Fibroblast of upper back skin (primary cell): Measurements from ENCODE around the gene FBN1.

Source experiments
- DNase-seq: peaks from one replicate; pipeline ENCODE4 v3.0.0-alpha.2; 2013

FBN1 gene

DNA sequence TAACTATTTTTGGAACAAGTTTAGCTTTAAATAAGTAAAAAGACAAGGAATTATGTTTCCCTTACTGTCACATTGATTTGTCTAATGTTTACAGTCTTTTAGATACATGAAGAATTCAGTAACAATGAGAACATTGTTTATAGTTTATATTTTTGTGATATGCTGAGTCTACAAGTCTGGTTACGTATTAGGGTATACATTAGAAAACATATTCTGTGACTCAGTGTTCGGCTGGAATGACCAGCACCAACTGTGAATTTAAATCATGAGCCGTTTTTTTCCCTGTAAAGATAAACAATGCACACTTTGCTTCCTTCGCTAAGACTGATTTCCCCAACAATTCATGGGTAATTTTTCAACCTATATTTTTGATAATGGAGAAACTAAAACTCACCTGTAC, 182.8 kb downstream of the FBN1 start:
- no peak for DNase-seq

DNA sequence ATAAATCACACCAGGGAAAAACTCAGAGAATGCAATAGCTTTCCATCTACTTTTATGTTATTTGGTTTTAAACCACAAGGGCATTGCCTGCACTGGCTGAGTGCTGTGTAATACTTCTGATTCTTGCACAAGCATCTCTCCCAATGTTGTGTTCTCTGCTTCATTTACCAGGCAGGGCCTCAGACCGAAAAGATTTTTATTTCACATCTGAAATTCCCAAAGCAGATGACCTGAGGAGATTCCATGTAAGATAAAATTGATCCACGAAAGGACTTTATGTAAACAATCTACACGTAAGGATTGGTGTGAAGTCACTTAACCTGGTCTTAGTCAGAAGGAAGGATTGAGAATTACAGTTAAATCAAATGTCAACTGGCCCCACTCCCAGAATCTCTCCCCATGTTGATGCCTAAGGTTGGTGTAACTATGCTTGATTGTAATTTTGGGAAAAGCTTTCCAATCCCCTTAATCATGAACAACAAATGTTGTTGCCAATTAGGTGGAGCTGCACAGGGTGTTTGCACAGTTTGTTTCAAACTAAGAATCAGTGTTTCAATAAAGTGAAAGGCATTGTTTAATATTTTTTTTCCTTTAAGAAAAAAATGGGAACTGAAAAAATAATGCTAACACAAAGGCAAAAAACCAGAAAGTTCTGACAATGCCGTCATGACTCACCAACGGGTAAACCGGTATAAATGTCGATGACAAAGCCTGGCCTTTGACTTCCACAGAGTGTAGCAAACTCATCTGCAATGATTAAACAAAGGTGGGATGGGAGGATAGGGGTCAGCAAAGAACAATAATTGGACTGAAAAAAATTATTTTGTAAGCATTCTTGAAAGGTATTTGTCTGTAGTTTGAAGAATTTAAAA, 185.7 kb downstream of the FBN1 start:
- DNase-seq: peak; percentile 83

DNA sequence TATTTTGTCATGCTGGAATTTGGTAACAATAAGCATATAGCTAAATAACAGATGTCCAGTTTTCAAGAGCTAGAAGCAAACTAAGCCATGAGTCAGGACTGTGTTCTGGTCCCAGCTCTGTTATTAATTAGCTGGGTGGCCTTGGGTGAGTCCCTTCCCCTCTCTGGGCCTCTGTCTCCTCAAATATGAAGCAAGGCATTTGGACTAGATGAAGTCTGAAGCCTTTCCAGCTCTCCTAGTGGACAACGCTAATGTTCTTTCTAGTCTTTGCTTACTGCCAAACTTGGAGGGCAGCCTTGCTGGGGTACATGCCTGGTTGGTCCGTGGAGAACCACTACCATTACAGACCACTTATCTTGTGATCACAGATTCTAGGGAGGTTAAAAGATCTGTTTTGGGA, 186.6 kb downstream of the FBN1 start:
- peak; percentile 34 for DNase-seq

DNA sequence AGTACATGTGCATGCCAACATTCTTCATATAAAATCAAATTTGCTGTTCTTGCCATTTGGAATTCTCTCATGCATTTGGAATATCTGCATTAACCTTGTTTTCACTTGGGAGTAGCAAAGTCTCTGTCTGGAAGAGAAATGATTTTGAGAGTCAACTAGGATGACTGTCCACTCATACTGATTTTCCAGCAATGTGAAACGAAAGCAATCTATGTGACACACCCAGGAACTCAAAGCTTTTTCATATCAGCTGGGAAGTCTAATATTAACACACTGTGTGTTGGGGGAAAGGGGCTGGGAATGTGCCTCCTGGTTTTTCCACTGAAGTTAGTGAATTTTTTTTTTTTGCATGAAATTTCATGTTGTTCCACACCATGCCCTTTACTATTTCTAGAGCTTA, 189.4 kb downstream of the FBN1 start:
- DNase-seq: no peak

GRCh38 chr15:48451736-48452135, 193.8 kb downstream of the FBN1 start:
- no peak for DNase-seq

GRCh38 chr15:48451241-48451640, 194.3 kb downstream of the FBN1 start:
- no peak for DNase-seq

DNA sequence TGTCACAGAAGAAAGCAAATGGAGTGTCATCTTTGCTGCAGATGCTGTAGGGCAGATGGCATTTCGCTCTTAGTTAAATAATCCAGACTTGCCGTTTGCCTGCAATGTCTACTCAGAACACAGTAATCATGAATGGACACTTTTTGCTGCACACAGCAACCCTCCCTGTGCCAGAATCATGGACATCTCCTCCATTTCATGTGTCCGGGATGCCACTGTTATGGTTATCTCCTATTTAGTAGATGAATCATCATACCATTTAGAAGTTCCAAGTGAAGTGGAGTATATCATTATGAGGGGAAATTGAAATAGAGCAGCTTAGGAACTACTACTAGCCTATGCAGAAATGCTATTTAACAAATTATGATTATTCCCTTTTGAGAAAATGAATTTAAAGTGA, 195.8 kb downstream of the FBN1 start:
- no peak for DNase-seq

- peak; percentile 76 for DNase-seq
Observed at GRCh38 chr15:48447657-48448056, 197.9 kb downstream of the FBN1 start.

DNA sequence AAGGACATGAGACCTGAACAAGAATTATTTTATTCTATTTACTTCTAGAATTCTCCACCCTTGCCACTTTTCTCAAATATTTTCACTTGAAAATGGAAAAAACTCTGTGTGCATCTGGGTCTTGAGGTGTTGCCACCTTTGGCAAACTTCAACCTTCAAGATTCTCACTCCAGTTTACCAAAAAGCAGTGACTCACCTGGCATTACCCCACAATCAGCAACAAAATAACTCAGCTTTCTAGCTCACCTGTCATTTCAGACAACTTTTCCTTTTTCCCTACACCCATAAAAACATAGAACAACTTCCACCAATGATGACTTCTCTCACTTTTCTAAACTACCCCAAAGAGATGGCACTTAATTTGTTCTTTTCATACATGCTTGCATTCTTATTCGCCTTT, 198.5 kb downstream of the FBN1 start:
- DNase-seq: no peak

DNA sequence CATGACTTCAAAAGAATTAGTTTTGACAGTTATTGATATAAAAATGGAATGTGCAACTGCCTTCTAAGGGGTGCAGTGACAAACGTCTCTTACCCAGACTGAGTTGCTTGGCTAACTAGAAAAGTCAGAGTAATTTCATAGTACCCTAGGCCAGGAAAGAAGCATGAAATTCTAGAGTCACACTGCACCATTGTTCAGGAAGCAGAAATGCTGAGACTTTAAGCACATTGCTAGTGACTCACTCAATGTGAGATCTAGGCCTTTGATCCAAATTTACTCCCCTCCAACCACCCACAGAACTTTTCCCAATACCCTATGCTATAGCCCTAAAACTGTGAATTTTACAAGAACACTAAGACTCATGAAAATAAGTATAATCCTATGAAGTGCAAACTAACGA, 203.5 kb downstream of the FBN1 start:
- DNase-seq: no peak

- peak; percentile 88 for DNase-seq
Observed at GRCh38 chr15:48440084-48440483, 205.4 kb downstream of the FBN1 start.

DNA sequence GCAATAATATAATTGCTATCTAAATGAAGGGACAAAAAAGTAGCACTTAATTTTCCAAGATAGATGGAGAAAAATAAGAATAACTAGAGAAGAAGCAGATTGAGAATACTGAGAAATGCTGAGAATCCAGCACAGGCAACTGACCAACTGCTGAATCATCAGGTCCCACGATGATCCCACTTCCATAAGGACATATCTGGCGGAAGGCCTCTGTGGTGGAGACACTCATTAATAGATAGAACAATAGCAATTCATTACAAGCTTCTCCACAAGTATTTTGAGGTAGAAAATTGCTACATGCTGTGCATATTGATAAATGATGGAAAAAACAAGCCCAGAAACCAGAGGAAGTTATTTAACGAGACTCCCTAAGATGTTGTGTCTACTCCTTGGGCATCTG, 208.3 kb downstream of the FBN1 start:
- peak; percentile 81 for DNase-seq

DNA sequence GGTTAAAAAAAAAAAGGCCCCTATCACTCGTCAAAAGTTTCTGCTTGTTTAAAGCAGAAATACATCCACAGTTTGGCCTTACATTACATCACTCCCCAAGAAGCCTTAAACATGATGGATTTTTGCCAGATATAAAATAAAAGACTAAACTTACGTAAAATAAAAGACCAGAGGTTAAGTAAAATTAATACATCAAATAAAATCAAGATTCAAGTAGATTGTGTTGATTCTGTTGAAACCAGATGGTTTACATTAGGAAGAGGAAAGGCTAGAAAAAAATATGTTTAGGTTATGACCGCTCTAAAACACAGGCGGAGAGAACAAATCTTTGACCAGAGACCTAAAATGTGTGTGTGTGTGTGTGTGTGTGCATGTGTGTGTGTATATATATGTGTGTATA, 210.2 kb downstream of the FBN1 start:
- DNase-seq: no peak

- DNase-seq: peak; percentile 52
Observed at GRCh38 chr15:48433226-48433886, 212.2 kb downstream of the FBN1 start.

GRCh38 chr15:48432688-48433087, 212.8 kb downstream of the FBN1 start:
- DNase-seq: no peak

DNA sequence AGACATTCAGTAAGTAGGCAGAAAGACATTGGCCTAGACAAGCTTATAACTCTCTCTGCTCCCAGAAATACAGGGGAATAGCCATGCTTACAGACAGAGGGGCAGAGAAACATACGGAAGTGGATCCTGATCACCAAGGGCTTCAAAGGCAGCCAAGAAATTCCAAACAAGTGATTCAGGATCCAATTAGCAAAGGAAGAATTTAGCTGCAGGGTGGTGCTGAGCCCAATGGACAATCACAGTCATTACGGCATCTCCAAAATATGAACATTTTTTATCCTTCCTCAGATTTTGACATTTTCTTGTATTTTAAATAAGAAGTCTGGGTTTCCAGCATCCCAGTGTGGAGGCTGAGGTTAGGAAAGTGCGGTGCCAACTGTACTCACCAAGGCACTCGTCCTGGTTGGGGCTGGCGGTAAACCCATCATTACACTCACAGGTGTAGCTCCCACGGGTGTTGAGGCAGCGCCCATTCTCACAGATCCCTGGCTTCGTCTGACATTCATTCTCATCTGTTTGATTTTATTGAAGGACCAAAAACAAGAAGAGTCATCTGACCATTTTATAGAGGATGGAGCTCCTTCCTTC, 217.5 kb downstream of the FBN1 start:
- peak; percentile 97 for DNase-seq

DNA sequence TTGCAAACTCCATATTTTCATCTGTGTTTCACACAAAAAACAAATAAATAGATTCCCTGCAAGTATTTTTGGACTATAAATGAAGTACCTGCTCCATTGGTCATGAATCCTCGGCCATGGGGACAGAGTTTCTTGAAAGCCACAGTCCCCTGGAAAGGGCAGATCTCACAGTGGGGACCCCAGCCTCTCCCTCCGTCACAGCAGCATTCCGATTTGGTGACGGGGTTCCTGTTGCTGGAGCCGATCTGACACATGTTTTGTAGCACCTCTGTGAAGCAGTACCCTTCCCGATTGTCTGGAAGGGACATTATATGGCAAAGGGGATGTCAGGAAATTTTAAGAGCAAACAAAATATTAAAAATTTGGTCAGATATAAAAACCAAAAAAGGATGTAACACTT, 218.0 kb downstream of the FBN1 start:
- DNase-seq: no peak

GRCh38 chr15:48426941-48427340, 218.6 kb downstream of the FBN1 start:
- no peak for DNase-seq

- DNase-seq: no peak
Observed at GRCh38 chr15:48426044-48426443, 219.5 kb downstream of the FBN1 start.

GRCh38 chr15:48425051-48425450, 220.5 kb downstream of the FBN1 start:
- no peak for DNase-seq

DNA sequence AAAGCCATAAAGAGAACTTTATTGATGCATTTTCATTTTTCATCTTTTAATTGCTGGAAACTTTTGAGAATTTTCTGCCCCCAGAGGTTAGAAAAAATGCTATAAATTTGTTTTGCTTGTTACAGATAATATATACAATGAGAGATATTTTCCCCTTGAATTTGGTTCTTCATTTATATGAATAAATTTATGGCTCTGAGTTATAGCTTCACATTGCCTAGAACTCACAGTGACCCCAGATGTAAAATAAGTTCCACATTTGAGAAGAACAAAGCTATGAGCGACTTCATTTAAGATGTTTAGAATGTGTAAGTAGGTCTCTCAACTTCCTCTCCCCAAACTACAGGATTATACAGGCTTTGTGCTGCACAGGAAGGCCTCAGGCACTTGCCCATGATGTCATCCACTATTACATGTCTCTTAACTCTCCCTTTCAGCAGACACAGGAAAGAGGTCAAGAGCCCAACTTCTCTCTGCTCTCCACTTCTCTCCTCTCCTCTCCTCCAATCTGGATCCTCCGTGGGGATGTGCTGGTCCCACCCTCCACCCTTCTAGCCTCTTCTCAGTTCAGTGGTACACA, 221.5 kb downstream of the FBN1 start:
- DNase-seq: no peak

GRCh38 chr15:48423342-48423741, 222.2 kb downstream of the FBN1 start:
- no peak for DNase-seq

DNA sequence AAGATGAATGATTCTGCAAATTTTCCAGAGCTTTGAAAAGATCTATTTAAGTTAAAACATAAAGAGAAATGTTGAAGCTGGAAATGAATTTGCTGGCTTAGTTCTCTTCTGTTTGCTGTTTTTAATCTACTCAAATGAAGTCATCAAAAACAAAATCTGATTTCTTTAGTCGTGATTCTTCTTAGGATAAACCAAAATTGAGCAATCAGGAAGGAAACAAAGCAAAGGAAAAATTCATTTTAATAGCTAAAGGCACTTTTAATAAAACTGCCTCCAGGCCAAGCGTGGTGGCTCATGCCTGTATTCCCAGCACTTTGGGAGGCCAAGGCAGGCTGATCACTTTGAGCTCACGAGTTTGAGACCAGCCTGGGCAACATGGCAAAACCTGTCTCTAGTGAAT, 223.1 kb downstream of the FBN1 start:
- no peak for DNase-seq

DNA sequence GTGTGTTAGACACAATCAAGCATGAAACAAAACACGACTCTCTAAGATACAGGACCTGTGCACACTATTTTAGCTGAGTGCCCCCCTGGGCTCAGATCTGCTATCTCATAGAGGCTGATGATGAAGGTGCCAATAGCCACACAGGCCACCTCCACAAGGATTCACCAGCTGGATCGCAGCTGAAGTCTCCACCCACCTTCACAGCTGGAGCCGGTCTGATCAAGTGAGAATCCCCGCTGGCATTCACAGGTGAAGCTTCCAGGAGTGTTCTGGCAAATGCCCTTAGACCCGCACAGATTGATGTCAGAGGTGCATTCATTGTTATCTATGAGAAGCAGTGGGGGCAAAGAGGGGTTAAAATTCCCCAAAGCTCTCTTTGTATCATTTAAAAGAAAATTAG, 224.1 kb downstream of the FBN1 start:
- DNase-seq: no peak
